Upper lobe of right lung (tissue), 1 donor: ENCODE data around the gene RAN. TPM values are rescaled to one million over a fixed set of nuclear protein-coding genes. Genes with fewer than 3 reads are reported as not detected.

Experiments used
- ATAC-seq: fragments of 200-7000 bp; cut with Tn5 transposase; one replicate; pipeline ENCODE4 v1.9.1; 2020; ENCODE audit warnings: mild to moderate bottlenecking, moderate library complexity
- DNase-seq: peaks from one replicate; pipeline ENCODE4 v3.0.0-alpha.2; 2020
- H3K27ac ChIP-seq: fragments of 200-600 bp; one replicate; pipeline ENCODE4 v1.8.0; 2022
- H3K27me3 ChIP-seq: fragments of 200-600 bp; one replicate; pipeline ENCODE4 v1.8.0; 2022; ENCODE audit warnings: mild to moderate bottlenecking
- H3K36me3 ChIP-seq: fragments of 200-600 bp; one replicate; pipeline ENCODE4 v1.8.0; 2022
- H3K4me1 ChIP-seq: fragments of 200-600 bp; one replicate; pipeline ENCODE4 v1.8.0; 2022
- H3K4me3 ChIP-seq: fragments of 200-600 bp; one replicate; pipeline ENCODE4 v1.8.0; 2022; ENCODE audit warnings: mild to moderate bottlenecking
- H3K9me3 ChIP-seq: fragments of 200-600 bp; one replicate; pipeline ENCODE4 v1.8.0; 2022
- intact Hi-C: fragments of 100-400 bp; cut with DNase I; formaldehyde crosslinking; loops from one replicate; pipeline ENCODE4 v1.11.0; 2022
- total RNA-seq: library from RNA; stranded (reverse); fragmentation: NEBNext Ultra II Directional; extraction: Animal tissue kit (Norgen Biotek cat#: 25700); gene quantifications from one replicate; pipeline ENCODE4 v1.2.1, GENCODE V29; 2021
- TF ChIP-seq, protein P1 (sequence below): fragments of 200-600 bp; IDR thresholded peaks from one replicate; pipeline ENCODE4 v1.8.0; 2022; ENCODE audit warnings: antibody characterized with exemption
- donor health status: DM: no; HTN: yes; CAD: no; lungs with severe emphysema.

Gene RAN
- total RNA-seq, 1 donor from 2014 or later = 310 TPM

DNA sequence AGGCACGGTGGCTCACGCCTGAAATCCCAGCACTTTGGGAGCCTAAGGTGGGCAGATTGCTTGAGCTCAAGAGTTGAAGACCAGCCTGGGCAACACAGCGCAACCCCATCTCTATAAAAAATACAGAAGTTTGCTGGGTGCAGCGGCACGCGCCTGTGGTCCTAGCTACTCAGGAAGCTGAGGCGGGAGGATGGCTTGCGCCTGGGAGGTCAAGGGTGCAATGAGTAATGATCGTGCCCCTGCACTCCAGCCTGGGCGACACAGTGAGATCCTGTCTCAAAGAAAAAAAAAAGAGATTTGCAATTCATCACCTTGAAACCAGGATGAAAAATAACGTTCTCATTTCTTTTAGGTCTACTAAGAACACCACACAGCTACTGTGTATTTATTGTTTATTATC, 36.9 kb upstream of the RAN start:
- TF ChIP-seq, protein P1, sequence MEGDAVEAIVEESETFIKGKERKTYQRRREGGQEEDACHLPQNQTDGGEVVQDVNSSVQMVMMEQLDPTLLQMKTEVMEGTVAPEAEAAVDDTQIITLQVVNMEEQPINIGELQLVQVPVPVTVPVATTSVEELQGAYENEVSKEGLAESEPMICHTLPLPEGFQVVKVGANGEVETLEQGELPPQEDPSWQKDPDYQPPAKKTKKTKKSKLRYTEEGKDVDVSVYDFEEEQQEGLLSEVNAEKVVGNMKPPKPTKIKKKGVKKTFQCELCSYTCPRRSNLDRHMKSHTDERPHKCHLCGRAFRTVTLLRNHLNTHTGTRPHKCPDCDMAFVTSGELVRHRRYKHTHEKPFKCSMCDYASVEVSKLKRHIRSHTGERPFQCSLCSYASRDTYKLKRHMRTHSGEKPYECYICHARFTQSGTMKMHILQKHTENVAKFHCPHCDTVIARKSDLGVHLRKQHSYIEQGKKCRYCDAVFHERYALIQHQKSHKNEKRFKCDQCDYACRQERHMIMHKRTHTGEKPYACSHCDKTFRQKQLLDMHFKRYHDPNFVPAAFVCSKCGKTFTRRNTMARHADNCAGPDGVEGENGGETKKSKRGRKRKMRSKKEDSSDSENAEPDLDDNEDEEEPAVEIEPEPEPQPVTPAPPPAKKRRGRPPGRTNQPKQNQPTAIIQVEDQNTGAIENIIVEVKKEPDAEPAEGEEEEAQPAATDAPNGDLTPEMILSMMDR = no peak
- Histone ChIP-seq H3K9me3 (no peaks in the 10 kb centered on the region), H3K36me3 (no peaks in the 10 kb centered on the region), H3K27me3 (no peaks in the 10 kb centered on the region), H3K4me3 (no peak overlapping the region), H3K4me1 (peaks cover 17% of the 10 kb centered on the region), H3K27ac (no peak overlapping the region)
- DNase-seq (peak; percentile 66), ATAC-seq (no peak)
- intact Hi-C loops = no loop called here

- Histone ChIP-seq H3K36me3 (no peaks in the 10 kb centered on the region), H3K27me3 (no peaks in the 10 kb centered on the region), H3K9me3 (no peaks in the 10 kb centered on the region), H3K4me3 (no peak overlapping the region), H3K4me1 (peaks cover 17% of the 10 kb centered on the region), H3K27ac (no peak overlapping the region)
- TF ChIP-seq, protein P1 = no peak
- intact Hi-C loops = no loop called here
- peak; percentile 13 for DNase-seq
- no peak for ATAC-seq
Observed at GRCh38 chr12:130835436-130835835, 36.4 kb upstream of the RAN start.

DNA sequence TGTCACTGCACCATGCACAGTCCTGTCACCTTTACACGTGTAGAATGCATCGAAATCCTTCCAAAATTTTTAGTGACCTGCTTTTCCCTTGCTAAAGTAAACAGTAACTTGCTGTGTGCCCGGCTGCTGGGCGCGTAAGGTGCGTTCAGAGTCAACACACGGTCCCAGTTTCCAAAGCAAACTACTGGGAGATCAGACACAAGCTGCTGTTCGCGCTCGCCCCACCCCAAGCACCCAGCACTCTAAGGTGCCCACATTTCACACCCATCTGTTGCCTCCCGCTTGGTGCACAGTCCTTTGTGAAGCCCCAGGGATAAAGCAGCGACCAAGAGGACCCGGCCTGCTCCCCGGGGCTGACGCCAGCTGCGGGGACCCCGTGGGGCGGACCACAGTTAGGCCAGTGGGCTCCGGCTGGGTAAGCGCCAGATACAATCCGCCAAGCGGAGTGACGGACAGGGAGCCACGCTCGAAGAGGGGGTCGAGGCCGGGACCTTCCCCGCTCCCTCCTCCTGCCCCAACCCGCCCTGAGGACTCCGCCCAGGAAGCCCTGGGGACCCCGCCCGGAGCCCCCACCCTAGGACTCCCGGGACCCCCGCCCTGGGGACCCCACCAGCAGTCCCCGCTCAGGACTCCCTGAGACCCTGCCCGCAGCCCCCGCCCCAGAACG, 33.4 kb upstream of the RAN start:
- peak overlapping the region; percentile 78 for H3K27ac ChIP-seq
- H3K9me3 ChIP-seq = no peaks in the 10 kb centered on the region
- no peaks in the 10 kb centered on the region for H3K27me3 ChIP-seq
- TF ChIP-seq, protein P1 = no peak
- H3K4me1 ChIP-seq = peaks cover 5% of the 10 kb centered on the region
- DNase-seq (no peak), ATAC-seq (peak; percentile 61)
- H3K36me3 ChIP-seq = no peaks in the 10 kb centered on the region
- intact Hi-C loops = no loop called here
- peak overlapping the region; percentile 79 for H3K4me3 ChIP-seq

- DNase-seq (peak; percentile 93), ATAC-seq (peak; percentile 98)
- Histone ChIP-seq H3K36me3 (no peaks in the 10 kb centered on the region), H3K27me3 (no peaks in the 10 kb centered on the region), H3K4me1 (peaks cover 5% of the 10 kb centered on the region), H3K4me3 (peak within 1 kb of the TSS; percentile 79), H3K27ac (peak within 1 kb of the TSS; percentile 78), H3K9me3 (no peaks in the 10 kb centered on the region)
- TF ChIP-seq, protein P1 = peak; percentile 35
- intact Hi-C loops = no loop called here
Observed at GRCh38 chr12:130838951-130839769, 32.7 kb upstream of the RAN start, which contains the start of gene STX2. Gene STX2, minus strand, starts transcription at chr12:130839250. Its CDS starts 151 bp downstream, at chr12:130839099.

DNA sequence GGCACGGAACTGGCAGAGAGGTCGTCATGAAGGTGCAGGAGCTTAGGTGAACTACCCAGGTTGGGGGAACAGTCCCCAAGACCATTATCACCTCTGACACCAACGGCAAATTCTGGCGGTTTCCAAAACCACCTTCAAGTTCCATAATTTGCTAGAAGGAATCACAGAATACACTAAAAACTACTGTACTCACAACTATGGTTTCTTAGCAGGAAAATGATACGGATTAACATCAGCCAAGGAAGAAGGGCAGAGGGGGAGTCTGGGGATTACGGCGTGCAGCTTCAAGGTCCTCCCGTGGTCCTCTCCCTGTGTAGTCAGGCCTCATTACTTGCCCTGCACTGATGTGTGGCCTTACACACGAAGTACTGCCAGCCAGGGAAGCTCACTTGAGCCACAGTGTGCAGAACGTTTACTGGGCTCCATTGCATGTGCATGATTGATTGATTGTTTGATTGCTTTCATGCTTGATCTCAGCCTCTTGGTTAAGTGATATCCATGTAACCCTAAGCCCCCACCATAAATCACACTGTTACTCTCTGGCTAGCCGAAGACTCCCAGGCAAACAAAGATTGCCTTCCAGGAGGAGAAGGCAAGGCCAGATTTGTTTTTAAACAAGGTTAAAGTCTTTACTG, 32.0 kb upstream of the RAN start:
- H3K36me3 ChIP-seq = no peaks in the 10 kb centered on the region
- intact Hi-C loops = no loop called here
- no peak for ATAC-seq
- peaks cover 5% of the 10 kb centered on the region for H3K4me1 ChIP-seq
- H3K27me3 ChIP-seq = no peaks in the 10 kb centered on the region
- peak overlapping the region; percentile 79 for H3K4me3 ChIP-seq
- H3K9me3 ChIP-seq = no peaks in the 10 kb centered on the region
- H3K27ac ChIP-seq = no peak overlapping the region
- no peak for DNase-seq
- TF ChIP-seq, protein P1 = no peak
